ENCODE results near the gene PHACTR3. TPM values are rescaled to one million over a fixed set of nuclear protein-coding genes. Genes with fewer than 3 reads are reported as not detected.

Gene PHACTR3
- total RNA-seq, 1 donor from 2014 or later = 22.3 TPM

DNA sequence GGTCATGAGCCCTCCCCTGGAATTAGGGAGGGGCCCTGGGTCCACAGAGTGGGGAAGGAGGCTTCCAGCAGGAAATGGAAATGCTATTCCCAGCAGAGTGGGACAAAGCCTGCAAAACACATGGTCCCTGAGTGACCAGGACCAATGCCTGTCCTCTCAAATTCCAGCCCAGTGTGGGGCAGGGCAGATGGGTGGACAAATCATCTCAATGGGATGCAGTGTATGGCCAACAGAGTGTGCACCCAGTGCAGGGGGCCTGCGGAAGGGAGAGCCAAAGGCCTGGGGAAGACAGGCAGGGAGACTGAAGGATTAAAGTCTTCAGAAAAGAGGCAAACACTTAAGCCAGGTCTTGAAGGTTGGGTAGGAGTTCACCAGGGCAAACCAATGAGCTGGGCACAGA, 28.7 kb upstream of the PHACTR3 start:
- no peak overlapping the region for H3K27ac Mint-ChIP-seq (ENCODE audit: unreplicated experiment)
- peak overlapping the region; percentile 5 for H3K4me3 Mint-ChIP-seq

DNA sequence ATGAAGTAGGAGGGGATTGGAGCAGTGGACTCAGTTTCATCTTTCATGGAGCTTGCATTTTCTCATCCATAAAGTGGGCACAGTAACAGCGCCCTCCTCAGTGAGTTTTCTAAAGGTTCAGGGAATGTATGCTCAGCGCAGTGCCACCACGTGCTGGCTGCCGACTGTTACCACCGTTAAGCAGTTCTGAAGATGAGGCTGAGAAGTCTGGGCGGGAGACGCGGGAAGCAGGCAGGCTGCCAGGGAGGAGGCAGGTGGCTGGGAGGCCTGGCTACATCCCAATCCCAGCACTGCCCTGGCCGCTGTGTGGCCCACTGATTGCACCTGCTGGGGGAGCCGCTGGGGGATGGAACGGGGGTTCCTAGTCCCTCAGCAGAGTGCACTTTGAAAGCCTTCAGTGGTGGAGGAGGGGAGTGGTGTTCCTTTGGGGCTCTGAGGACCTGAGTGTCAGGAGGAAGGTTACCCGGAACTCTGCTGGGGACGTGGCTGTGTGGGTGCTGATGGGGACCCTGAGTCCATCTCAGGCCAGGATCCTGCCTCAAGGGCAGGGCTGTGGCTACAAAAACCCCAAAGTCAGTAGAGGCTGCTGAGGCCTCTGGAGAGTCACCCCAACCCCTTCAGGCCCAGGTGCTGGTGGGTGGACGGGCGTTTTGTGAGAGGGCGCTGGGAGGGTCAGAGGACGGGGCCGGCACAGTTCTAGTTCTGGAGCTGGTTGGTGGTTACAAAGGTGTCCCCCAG, 28.0 kb upstream of the PHACTR3 start:
- Mint-ChIP-seq H3K4me1 (peaks cover 6% of the 10 kb centered on the region), H3K9me3 (no peaks in the 10 kb centered on the region), H3K36me3 (ENCODE audit: low read depth) (no peaks in the 10 kb centered on the region), H3K27me3 (ENCODE audit: low read depth) (peaks cover 76% of the 10 kb centered on the region), H3K4me3 (peak overlapping the region; percentile 62), H3K27ac (ENCODE audit: unreplicated experiment) (no peak overlapping the region)
- no peak for DNase-seq (ENCODE audit: low read depth, low spot score)
- TF ChIP-seq, protein P1, sequence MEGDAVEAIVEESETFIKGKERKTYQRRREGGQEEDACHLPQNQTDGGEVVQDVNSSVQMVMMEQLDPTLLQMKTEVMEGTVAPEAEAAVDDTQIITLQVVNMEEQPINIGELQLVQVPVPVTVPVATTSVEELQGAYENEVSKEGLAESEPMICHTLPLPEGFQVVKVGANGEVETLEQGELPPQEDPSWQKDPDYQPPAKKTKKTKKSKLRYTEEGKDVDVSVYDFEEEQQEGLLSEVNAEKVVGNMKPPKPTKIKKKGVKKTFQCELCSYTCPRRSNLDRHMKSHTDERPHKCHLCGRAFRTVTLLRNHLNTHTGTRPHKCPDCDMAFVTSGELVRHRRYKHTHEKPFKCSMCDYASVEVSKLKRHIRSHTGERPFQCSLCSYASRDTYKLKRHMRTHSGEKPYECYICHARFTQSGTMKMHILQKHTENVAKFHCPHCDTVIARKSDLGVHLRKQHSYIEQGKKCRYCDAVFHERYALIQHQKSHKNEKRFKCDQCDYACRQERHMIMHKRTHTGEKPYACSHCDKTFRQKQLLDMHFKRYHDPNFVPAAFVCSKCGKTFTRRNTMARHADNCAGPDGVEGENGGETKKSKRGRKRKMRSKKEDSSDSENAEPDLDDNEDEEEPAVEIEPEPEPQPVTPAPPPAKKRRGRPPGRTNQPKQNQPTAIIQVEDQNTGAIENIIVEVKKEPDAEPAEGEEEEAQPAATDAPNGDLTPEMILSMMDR (conservative IDR thresholded peaks at IDR 0.05) = no peak

More for the DNA sequence above, 28.7 kb upstream of the PHACTR3 start:
- no peak for DNase-seq (ENCODE audit: low read depth, low spot score)
- no peaks in the 10 kb centered on the region for H3K9me3 Mint-ChIP-seq
- peaks cover 74% of the 10 kb centered on the region for H3K27me3 Mint-ChIP-seq (ENCODE audit: low read depth)
- no peaks in the 10 kb centered on the region for H3K36me3 Mint-ChIP-seq (ENCODE audit: low read depth)
- H3K4me1 Mint-ChIP-seq = peaks cover 6% of the 10 kb centered on the region
- TF ChIP-seq, protein P1 (conservative IDR thresholded peaks at IDR 0.05) = no peak

DNA sequence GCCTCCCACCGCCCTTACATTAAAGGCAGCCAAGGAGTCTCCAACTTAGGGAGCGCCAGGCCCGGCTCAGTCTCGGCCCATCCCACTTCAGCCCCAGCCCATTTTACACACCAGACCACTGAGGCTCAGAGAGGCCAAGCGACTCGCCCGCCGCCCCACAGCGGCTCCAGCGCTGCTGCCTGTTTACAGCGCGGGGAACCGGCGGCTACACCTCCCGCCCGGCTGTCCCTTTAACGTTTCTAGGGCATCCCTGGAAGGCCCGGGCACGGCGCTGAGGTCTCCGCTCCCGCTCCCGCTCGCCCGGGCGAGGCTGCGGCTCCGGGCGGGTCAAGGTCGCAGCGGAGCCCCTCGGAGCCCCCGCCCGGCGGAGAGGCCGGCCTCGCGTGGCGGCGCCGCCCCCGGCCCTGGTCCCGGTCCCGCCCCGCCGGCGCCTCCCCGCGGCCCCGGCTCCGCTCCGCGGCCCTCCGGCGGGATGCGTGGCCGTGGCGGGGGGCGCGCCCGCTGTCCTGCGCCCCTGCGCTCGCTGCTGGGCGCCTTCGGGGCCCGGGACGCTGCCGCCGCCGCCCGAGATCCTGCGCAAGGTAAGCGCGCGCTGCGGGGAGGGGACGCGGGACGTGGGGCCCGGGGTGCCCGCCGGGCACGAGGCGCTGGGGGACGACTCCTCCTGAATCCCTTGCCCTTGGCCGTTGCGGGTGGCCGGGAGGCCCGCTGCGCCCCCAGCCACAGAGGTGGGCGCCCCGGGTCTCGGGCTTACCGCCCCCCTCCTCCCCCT, 27.1 kb upstream of the PHACTR3 start:
- no peak for DNase-seq (ENCODE audit: low read depth, low spot score)
- H3K36me3 Mint-ChIP-seq (ENCODE audit: low read depth) = no peaks in the 10 kb centered on the region
- peaks cover 76% of the 10 kb centered on the region for H3K27me3 Mint-ChIP-seq (ENCODE audit: low read depth)
- no peak overlapping the region for H3K27ac Mint-ChIP-seq (ENCODE audit: unreplicated experiment)
- TF ChIP-seq, protein P1 (conservative IDR thresholded peaks at IDR 0.05) = no peak
- H3K9me3 Mint-ChIP-seq = no peaks in the 10 kb centered on the region
- H3K4me1 Mint-ChIP-seq = peaks cover under 1% of the 10 kb centered on the region
- H3K4me3 Mint-ChIP-seq = peak overlapping the region; percentile 62

DNA sequence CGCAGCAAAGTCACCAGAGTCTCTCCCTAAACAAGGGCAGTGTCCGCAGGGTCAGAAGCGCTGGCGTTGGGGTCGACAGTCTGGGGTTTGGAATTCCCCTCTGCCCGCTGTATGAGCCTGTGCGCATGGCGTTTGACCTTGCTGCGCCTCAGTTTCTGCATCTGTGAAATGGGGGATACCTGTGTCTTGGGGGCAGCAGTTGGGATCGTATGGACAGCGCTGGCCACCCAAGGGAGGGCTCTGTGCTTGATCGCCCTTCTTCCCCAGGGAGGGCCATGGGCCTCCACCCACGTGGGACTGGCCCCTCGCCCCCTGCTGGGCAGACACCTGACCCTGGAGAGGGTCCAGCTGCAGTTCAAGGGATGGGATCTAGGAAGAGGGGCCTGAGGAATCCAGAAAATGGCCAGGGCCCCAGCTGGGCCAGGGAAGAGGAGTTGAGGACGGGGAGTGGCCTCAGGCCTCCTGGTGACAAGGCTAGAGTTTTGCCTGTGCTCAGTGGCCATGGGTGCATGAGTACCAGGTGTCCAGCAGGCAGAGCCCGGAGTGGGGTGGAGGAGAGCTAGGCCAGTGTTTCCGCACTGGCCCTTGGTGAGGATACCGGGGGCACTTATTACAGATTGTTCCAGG, 26.4 kb upstream of the PHACTR3 start:
- no peak for DNase-seq (ENCODE audit: low read depth, low spot score)
- Mint-ChIP-seq H3K9me3 (no peaks in the 10 kb centered on the region), H3K4me3 (peak overlapping the region; percentile 31), H3K36me3 (ENCODE audit: low read depth) (no peaks in the 10 kb centered on the region), H3K27me3 (ENCODE audit: low read depth) (peaks cover 83% of the 10 kb centered on the region), H3K4me1 (no peaks in the 10 kb centered on the region), H3K27ac (ENCODE audit: unreplicated experiment) (peak overlapping the region; percentile 57)
- TF ChIP-seq, protein P1 (conservative IDR thresholded peaks at IDR 0.05) = no peak

DNA sequence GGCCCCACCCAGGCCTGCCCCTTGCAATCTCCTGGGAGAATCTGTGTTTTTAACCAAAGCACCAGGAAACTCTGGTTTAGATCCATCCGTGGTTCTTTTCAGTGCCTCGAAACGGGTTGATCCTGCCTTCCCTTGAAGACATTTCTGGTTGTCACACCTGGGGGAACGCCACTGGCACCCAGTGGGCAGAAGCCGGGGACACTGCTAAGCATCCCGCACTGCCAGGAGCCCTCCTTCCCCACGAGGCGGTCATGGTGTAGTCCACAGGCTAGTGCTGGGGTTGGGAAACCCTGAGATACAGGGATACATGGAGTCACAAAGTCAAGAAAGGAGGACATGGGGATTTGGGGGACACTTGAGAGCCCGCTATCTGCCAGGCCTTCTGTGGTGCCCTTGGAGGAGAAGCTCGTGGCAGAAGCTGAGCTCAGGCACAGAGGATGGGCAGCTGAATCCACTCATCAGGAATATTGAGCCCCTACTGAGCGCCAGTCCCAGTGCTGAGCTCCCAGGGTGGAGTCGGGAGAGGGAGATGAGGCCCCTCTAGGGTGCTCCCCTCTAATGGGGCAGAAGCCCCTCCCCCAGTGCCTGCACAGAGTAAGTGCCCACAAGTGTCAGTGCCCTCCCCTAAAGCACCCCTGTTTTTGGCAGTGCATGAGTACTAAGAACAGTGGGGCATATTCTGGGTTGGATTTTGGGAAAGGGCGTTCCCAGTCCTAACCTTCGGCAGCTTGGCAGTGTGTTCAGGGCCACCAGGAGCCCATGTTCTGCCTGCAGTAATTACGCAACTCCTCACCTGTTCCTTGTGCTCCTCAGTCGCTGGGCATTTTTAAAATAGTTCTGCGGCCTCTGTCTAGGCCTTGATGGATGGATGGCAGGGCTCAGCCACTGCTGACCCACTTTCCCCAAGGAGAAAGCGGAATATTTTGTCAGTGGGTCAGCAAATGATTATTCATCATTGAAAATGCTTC, 25.6 kb upstream of the PHACTR3 start:
- H3K27me3 Mint-ChIP-seq (ENCODE audit: low read depth) = peaks cover 79% of the 10 kb centered on the region
- no peaks in the 10 kb centered on the region for H3K9me3 Mint-ChIP-seq
- H3K4me3 Mint-ChIP-seq = peak overlapping the region; percentile 31

More for the DNA sequence above, 25.6 kb upstream of the PHACTR3 start:
- TF ChIP-seq, protein P1 (conservative IDR thresholded peaks at IDR 0.05) = no peak
- no peaks in the 10 kb centered on the region for H3K4me1 Mint-ChIP-seq
- DNase-seq (ENCODE audit: low read depth, low spot score) = no peak
- H3K27ac Mint-ChIP-seq (ENCODE audit: unreplicated experiment) = no peak overlapping the region
- H3K36me3 Mint-ChIP-seq (ENCODE audit: low read depth) = no peaks in the 10 kb centered on the region
